ENCODE data around the gene KDR. TPM values are rescaled to one million over a fixed set of nuclear protein-coding genes. Genes with fewer than 3 reads are reported as not detected.

KDR gene
- total RNA-seq, 2 experiments from 2014 or later = not detected

DNA sequence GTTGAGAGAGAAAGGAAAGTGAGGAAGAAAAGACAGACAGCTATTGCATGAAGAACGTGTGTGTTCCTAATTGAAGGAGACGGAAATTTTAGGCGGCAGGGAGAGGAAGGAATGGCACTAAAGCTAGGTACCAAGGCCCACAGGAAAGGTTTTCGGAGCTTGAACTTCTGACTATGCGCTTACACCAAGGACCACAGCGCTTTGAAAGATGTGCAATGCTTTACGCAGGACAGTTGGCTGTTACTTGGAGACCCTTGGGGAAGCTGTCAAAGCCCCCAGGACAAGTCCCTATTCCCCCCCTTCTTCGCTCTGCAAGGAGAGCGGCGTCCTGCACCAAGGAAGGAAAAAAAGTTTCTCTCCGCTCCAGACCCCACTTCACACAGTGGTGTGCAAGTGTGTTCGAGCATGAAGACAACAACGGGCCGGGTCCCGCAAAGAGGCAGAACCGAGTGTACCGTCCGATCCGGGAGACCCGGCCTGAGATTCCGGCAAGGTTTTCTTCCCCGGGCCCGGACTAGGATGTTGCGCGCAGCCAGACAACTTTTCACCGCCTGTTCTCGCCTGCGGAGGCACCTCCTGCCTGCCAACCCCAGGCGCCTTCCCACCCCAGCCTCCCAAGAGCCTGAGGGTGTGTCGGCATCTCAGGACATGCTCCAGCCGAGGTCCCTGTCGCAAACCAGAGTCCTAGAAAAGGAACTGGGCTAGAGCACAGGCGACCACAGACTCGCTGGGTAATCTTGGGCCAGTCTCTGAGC is 896 bp downstream of the KDR start:
- ChIA-PET POLR2A (no interaction called here), CTCF (no interaction called here)

DNA sequence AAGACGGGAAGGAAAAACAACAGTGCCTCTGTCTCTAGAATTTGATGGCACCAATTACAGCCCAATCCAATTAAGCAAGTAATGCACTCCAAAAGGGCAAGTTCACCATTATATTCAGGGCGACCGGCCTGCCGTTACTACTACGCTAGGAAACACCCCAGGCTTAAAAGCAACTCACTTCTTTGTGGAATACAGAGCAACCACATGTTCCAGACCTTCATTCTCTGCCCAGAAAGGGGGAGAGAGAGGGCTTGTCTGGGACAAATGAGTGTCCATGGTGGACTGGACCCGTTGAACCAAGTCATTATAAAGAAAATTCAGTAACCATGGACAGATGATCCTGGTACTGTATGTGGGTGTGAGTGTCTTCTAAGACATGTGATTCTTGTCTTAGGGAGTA is 1.6 kb downstream of the KDR start:
- POLR2A ChIA-PET = no interaction called here
- CTCF ChIA-PET = no interaction called here

DNA sequence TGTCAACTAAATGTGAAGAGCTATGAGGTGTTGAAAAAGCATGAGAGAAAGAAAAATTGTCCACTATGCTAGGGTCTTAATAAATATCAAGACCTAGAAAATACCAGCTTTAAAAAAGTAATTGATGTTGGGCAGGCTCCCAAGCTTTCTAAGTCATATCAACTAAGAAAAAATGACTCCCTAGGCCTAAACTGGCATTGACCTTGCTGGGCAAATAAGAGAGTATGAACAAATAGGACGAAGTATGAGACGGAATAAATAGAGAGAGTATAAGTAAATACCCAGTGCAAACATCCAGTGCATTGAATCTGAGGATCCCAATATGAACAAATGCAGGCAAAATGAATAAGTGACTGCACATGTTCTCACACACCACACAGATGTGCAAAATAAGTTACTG is 3.2 kb downstream of the KDR start:
- ChIA-PET CTCF (no interaction called here), POLR2A (no interaction called here)

DNA sequence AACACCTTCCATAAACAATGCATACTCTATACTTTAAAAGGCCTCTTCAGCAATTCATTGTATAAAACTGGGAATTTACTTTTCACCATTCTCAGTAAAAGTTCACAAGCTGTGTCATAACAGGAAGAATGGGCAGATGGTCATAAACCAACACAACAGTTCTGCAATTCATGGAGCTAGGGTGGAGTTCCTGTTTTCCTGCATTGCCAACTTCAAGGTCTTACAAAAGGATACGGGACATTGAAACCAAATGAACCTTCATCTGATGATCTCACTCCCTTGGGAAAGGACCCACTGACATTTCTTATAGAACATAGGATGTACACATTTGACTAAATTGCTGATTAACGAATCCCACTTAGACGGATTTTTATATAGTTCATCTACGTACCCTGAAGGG is 4.1 kb downstream of the KDR start:
- POLR2A ChIA-PET = no interaction called here

DNA sequence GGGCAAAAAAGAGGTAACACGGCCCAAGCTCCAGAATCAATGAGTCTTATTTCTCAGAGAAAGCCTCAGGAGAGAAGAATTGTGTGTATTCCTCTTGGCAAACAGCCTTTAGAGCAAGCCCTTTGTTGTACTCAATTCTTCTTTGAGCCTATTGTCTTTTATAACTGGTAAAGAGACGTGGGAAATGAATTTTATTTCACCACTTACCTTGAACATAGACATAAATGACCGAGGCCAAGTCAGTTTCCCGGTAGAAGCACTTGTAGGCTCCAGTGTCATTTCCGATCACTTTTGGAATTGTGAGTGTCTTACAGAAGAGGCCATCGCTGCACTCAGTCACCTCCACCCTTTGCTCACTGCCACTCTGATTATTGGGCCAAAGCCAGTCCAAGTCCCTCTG is 7.0 kb downstream of the KDR start:
- POLR2A ChIA-PET = no interaction called here
- CTCF ChIA-PET = no interaction called here

More for the DNA sequence above, 4.1 kb downstream of the KDR start:
- CTCF ChIA-PET = no interaction called here

DNA sequence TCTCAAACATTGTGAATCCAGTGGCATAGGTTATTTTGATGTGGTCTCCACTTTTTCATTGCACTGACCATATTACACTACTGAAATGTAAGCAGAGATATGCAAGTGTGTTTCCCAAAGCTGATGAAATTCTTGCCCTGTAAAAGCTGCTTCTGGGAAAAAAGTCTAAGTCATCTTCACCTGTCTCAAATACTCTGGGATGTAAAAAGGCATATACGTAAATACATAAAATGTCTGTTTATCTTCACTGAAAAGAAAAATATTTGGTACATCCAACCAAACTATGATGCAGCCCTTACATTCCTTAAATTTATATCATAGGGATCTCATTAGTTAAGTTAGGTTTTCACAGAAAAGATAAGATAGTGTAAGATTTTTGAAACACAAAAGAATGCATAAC is 7.9 kb downstream of the KDR start:
- ChIA-PET CTCF (no interaction called here), POLR2A (no interaction called here)

DNA sequence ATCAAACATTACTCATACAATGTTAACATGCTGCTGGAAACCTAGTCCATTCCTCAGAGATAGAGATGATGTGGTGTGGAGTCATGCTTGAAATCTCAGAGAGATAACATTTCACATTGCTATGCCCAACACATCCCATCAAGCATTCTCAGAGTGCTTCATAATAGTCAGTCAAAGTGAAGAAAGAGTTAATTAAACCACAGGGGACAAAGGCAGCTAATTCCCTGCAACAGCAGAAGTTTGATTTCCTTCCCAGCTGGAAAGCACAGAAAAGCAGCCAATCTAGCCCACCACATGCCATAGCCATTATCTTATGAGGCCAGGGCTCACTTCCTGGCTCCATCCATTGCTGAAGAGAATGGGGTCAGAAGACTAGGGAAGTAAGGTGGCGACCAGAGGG is 8.9 kb downstream of the KDR start:
- CTCF ChIA-PET = no interaction called here
- POLR2A ChIA-PET = no interaction called here

DNA sequence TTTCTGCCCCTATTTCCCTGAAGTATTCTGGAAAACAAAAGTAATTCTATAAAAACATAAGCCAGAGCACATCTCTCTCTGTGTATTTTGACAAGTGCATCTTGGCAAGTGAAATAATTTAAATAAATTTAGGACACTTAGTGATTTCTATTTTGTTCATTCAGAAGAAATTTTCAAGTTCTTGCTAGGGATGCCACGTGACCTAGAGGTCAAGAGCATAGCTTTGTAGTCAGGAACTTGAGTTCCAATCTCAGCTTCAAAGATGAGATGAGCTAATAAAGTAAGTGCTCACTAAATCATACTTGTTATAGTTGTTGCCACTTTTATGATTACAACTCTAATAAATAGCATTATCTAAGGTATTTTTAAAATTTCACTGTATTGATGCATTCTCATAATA is 13.8 kb downstream of the KDR start:
- CTCF ChIA-PET = no interaction called here

DNA sequence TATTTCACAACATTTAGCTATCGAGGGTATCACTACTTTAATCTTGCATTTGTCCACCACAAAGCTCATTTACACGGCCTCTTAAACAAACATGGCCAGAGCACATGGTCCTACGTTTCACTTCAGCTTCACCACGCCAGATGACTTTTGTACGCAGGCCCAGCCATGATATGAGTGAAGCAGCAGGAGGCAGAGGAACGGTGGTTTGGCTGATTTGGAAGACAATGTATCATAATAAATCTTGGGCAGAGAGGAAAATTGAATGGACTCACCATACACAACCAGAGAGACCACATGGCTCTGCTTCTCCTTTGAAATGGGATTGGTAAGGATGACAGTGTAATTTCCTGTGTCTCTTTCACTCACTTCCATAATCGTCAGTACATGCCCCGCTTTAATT is 15.3 kb downstream of the KDR start:
- ChIA-PET CTCF (no interaction called here), POLR2A (no interaction called here)

More for the DNA sequence above, 13.8 kb downstream of the KDR start:
- POLR2A ChIA-PET = no interaction called here

DNA sequence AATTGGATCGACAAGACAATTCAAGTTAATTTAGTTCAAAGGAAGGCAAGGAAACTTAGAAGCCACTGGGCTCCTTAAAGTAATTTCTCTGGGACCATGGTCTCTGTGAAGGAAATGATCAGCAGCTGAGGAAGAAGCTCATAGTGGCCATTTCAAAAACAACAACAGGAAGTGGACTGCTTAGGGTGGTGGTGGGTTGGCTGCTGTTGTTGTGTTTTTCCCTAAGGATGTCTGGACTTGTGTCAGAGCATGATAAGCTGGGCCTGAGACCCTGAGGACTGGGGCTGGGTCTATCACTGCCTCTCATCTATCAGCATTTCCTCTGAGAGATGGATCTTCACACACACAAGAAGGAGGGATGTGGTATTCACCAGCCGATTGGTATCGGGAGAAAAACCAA is 18.3 kb downstream of the KDR start:
- POLR2A ChIA-PET = no interaction called here
- CTCF ChIA-PET = no interaction called here

DNA sequence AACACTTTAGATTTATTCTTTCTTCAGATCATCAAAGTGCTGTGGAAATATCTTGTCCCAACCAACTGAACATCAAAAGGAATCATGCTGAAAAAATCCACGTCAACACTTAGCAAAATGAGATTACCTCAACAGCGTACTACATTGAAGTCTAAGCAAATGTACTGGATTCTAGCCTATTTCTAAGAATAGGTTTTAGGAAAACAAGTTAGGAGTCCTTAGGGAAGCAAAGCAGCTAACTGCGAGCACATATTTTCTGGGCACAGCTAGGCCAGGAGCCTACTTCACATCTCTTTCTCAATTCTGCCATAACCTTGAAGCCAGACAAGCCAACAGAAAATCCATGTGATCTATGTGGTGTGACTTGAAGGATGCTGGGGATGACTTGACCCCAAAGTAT is 22.2 kb downstream of the KDR start:
- CTCF ChIA-PET = no interaction called here
- POLR2A ChIA-PET = no interaction called here

DNA sequence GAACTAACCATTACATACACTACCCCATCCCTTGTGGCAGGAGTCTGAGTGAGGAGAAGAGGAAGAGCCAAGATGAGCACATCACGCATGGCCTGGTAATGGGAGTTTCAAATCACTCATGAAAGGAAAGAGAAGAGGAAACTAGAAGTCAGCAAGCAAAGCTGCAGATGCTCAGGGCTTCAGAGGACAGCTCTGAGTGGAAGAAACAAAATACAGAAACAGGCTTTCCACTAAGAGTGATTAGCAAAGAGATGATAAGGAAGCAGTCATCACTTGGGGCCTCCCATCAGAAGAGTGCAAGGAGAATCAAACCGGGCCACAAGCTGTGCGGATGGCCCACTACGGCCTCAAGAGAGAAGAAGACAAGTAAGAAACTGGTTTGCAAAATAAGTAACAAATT is 25.6 kb downstream of the KDR start:
- ChIA-PET CTCF (no interaction called here), POLR2A (no interaction called here)

DNA sequence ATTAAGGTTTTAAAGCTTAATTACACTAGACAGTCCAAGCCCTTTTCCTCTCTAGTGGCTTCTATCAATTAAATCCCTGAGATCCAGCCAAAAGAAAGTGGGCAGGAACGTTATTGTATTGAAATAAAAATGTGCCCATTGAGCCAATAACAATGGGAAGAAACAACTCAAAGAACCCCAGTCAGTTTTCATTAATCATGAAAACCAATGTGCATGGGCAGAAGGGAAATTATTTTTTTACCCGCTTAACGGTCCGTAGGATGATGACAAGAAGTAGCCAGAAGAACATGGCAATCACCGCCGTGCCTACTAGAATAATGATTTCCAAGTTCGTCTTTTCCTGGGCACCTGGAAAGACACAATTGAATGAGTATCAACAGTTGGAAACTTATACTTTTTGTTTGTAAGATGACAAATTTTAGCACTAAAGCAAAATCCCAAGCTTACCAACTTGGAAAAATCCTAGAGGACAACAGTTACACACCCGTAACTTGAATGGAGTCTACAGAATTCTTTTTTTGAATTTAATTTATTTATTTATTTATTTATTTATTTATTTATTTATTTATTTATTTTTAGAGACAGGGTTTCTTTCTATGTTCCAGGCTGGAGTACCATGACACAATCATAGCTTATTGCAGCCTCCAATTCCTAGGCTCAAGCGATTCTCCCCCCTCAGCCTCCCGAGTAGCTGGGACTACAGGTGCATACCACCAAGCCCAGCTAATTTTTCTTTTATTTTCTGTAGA is 26.8 kb downstream of the KDR start:
- CTCF ChIA-PET = no interaction called here
- POLR2A ChIA-PET = no interaction called here

DNA sequence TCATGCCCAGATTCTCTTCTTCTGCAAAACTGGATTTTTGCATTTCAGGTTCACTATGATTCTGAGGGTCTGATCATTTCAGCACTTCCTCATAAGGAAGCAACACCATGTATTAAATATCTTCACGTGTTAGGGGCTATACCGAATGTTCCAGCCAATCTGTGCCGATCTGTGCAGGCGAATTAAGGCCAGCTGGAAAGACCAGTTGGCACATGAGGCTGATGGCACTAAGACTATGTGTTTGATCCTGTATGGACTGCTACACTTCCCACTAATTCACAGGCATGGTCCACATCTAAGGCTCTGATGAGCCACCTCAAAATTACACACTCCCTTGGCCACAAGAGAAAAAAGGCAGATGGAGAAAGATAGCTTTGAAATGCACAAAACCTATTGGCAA is 28.8 kb downstream of the KDR start:
- CTCF ChIA-PET = no interaction called here
- POLR2A ChIA-PET = no interaction called here

DNA sequence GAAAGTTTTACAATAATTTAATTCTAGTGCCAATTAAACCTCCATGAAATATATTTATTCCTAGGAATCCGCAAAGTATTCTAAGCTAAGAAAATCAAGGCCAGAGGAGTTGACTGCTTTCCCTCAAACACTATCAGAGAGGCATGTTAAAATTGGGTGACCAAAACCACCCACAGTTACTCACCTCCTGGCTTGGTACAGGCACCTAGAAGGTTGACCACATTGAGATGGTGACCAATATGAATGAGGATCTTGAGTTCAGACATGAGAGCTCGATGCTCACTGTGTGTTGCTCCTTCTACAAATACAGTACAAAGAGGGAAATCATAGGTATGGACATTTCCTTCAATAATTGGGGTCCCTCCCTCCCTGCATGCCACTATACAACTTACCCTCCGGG is 29.4 kb downstream of the KDR start:
- CTCF ChIA-PET = no interaction called here
- POLR2A ChIA-PET = no interaction called here

DNA sequence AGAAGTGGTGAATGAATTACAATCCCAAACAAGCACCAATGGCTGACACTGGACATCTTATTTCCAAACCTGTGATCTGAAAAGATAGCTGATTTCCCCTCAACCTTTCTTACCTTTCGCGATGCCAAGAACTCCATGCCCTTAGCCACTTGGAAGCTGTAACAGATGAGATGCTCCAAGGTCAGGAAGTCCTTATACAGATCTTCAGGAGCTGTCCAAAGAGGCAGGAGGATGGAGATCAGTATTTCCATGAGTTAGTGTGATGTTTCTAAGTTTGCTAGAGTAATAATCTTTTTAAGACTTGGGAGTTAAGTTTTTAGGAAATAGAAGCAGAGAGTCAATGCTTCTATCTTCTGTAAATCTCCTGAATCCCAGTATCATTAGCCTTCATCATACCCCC is 32.9 kb downstream of the KDR start:
- ChIA-PET POLR2A (no interaction called here), CTCF (no interaction called here)

DNA sequence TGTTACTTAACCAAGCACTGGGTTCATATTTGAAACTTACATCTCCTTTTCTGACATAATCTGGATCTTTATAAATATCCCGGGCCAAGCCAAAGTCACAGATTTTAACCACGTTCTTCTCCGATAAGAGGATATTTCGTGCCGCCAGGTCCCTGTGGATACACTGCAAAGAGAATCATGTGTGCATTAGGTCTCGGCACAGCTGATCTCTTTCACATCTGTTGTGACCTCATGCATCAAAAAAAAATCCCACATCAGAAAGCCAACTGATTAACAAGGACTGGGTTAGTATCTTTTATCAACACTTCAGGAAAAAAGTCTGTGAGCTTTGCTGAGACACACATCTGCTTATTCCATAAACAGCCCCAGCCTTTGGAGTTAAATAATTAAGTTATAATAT is 35.5 kb downstream of the KDR start:
- ChIA-PET CTCF (no interaction called here), POLR2A (no interaction called here)

DNA sequence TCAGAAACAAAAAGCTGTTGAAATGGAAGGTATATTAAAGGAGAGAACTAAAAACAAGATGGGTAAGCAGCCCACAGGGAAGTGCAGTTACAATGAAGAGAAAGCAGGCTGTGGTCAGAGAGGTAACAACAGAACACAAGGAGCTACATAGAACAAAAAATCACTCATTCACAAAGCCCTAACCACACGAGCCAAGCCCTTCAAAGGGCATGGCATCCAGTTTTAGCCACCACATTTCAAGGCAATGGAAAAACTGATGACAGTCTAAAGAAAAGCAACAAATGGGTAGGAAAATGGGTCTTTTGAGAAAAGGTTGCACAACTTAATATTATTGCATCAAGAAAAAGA is 37.5 kb downstream of the KDR start:
- POLR2A ChIA-PET = no interaction called here
- CTCF ChIA-PET = no interaction called here

DNA sequence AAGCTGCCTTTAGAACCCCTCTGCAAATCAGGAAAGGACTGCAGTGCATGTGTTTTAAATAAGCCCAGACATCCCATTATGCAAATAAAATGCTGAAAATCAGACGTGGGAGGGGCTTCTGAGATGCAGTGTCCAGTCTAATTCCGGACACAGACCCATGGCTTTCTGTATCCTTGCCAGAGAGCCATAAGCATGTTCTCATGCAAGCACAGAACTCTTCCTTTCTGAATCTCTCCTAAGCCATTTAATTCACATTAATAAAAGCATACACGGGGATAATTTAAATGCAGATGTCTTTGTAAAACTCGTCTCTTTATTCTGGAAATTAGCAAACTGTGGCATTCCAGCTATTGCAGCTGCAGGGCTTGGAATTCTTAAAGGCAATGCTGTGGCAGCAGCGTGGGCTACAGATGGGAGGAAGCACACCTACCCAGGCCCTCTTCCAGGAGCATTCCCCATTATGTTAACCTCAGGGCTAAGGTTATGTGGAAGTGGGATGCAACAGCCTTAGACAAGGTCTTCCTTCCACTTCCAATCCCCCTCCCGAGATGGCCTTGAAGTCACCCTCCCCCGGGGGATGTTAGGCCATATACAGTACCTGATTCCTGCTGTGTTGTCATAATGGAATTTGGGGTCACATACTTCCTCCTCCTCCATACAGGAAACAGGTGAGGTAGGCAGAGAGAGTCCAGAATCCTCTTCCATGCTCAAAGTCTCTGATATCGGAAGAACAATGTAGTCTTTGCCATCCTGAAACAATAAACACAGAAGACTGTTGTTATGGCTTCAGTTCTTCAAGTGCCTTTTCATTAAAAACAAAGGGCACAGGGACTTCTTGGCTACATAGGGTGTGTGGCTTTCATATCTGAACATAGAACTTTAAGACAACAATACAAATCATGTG is 38.1 kb downstream of the KDR start:
- ChIA-PET POLR2A (no interaction called here), CTCF (no interaction called here)

DNA sequence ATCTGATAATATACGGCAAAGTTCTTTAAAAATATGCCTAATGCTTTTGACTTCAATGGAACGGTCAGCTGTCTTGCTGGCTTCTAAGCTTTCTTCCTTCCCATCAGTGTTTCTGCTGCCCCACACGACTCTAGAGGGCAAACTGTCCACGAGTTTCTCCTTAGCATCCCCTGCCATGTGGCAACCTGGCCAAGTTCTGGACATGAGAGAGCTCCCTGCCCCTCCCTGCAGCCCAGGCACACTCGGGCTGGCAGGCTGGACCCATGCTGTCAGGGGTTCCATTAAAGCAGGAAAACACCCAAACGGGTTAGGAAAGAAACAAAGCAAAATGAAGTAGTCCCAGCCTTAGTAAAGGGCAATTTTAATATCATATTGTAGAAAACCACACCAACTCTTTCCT is 38.8 kb downstream of the KDR start:
- ChIA-PET POLR2A (no interaction called here), CTCF (no interaction called here)

DNA sequence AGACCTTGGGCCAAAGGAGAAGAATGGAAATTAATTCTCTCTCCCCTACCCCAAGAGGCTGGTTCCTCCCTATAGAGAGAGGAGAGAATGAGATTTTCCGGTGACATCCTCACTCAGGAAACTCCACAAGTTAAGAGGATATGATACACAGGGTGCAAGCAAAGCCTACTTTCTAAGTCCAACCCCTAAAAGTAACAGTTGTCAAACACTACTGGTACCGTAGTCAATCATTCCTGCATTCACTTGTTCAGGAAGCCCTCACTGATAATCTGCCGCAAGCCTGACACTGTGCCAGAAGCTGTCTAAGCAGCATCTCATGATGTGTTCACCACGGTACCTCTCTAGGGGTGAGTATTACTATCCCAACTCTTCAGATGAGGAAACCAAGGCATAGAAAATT is 41.7 kb downstream of the KDR start:
- CTCF ChIA-PET = no interaction called here
- POLR2A ChIA-PET = no interaction called here
